ENCODE measurements around the gene SCN8A. TPM values are rescaled to one million over a fixed set of nuclear protein-coding genes. Genes with fewer than 3 reads are reported as not detected.

Gene SCN8A
- total RNA-seq, 1 experiment from 2014 or later, result 5.4 TPM

DNA sequence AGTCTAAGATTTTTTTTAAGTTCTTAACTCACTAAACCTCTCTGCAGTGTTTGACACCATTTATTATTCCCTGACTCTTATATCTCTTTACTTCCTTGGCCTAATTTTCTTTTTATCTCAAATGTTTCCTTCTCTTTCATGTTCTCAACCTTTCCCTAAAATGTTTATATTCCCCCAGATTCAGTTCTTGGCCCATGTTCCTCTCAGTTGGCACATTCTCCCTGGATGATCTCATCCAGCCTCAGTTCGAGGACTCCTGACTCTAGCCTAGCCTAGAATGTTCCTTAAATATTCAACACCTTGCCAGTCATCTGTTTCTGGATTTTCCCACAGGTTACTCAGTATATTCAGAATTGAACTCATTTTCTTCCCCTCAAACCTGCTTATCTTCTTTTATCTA, 81.3 kb downstream of the SCN8A start:
- H3K27me3 ChIP-seq (replicated peaks; ENCODE audit: insufficient read depth, low read depth, low read length, poor library complexity), result no peaks in the 10 kb centered on the region
- no peak overlapping the region for H3K27ac ChIP-seq (ENCODE audit: low read depth, low read length, poor library complexity, severe bottlenecking)
- no peaks in the 10 kb centered on the region for H3K9me3 ChIP-seq (ENCODE audit: low read depth, low read length, poor library complexity, severe bottlenecking)
- BruUV-seq (replicated peaks), result no TSS peak
- H3K4me3 ChIP-seq (ENCODE audit: low read depth, low read length, poor library complexity, severe bottlenecking), result no peak overlapping the region
- intact Hi-C loops (cut with micrococcal nuclease; ENCODE audit: unreplicated experiment), result no loop called here
- DNase-seq (ENCODE audit: low spot score), result no peak
- H3K36me3 ChIP-seq (ENCODE audit: insufficient read depth, low read length, poor library complexity, severe bottlenecking), result no peaks in the 10 kb centered on the region
- ChIA-PET POLR2A (ENCODE audit: low non-redundant PET) (no interaction called here), CTCF (no interaction called here)
- no peak for TF ChIP-seq EZH2 (IDR thresholded peaks at IDR 0.05; ENCODE audit: borderline replicate concordance, low read depth, low read length, poor library complexity, severe bottlenecking)
- TF ChIP-seq, protein P1, sequence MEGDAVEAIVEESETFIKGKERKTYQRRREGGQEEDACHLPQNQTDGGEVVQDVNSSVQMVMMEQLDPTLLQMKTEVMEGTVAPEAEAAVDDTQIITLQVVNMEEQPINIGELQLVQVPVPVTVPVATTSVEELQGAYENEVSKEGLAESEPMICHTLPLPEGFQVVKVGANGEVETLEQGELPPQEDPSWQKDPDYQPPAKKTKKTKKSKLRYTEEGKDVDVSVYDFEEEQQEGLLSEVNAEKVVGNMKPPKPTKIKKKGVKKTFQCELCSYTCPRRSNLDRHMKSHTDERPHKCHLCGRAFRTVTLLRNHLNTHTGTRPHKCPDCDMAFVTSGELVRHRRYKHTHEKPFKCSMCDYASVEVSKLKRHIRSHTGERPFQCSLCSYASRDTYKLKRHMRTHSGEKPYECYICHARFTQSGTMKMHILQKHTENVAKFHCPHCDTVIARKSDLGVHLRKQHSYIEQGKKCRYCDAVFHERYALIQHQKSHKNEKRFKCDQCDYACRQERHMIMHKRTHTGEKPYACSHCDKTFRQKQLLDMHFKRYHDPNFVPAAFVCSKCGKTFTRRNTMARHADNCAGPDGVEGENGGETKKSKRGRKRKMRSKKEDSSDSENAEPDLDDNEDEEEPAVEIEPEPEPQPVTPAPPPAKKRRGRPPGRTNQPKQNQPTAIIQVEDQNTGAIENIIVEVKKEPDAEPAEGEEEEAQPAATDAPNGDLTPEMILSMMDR (conservative IDR thresholded peaks at IDR 0.05; ENCODE audit: low read depth, low read length), result no peak
- H3K4me1 ChIP-seq (ENCODE audit: insufficient read depth, low read length, poor library complexity, severe bottlenecking), result peaks cover 1% of the 10 kb centered on the region

- POLR2A ChIA-PET (ENCODE audit: low non-redundant PET), result no interaction called here
- H3K4me3 ChIP-seq (ENCODE audit: low read depth, low read length, poor library complexity, severe bottlenecking), result no peak overlapping the region
- no peaks in the 10 kb centered on the region for H3K9me3 ChIP-seq (ENCODE audit: low read depth, low read length, poor library complexity, severe bottlenecking)
- no TSS peak for BruUV-seq (replicated peaks)
- H3K36me3 ChIP-seq (ENCODE audit: insufficient read depth, low read length, poor library complexity, severe bottlenecking), result no peaks in the 10 kb centered on the region
- H3K4me1 ChIP-seq (ENCODE audit: insufficient read depth, low read length, poor library complexity, severe bottlenecking), result peaks cover 8% of the 10 kb centered on the region
- CTCF ChIA-PET, result no interaction called here
- no peak for DNase-seq (ENCODE audit: low spot score)
- intact Hi-C loops (cut with micrococcal nuclease; ENCODE audit: unreplicated experiment), result loop anchor here (5.0 kb wide), 1 partner anchor 143 kb away; no protein-coding TSS in a partner anchor
- H3K27ac ChIP-seq (ENCODE audit: low read depth, low read length, poor library complexity, severe bottlenecking), result no peak overlapping the region
- no peaks in the 10 kb centered on the region for H3K27me3 ChIP-seq (replicated peaks; ENCODE audit: insufficient read depth, low read depth, low read length, poor library complexity)
- TF ChIP-seq EZH2 (IDR thresholded peaks at IDR 0.05; ENCODE audit: borderline replicate concordance, low read depth, low read length, poor library complexity, severe bottlenecking), result no peak
- TF ChIP-seq, protein P1 (conservative IDR thresholded peaks at IDR 0.05; ENCODE audit: low read depth, low read length), result no peak
Observed at GRCh38 chr12:51675071-51675803, 84.2 kb downstream of the SCN8A start.

GRCh38 chr12:51676875-51677274, 85.8 kb downstream of the SCN8A start:
- BruUV-seq (replicated peaks), result no TSS peak
- Histone ChIP-seq H3K4me1 (ENCODE audit: insufficient read depth, low read length, poor library complexity, severe bottlenecking) (peaks cover 8% of the 10 kb centered on the region), H3K27me3 (replicated peaks; ENCODE audit: insufficient read depth, low read depth, low read length, poor library complexity) (no peaks in the 10 kb centered on the region), H3K9me3 (ENCODE audit: low read depth, low read length, poor library complexity, severe bottlenecking) (no peaks in the 10 kb centered on the region), H3K36me3 (ENCODE audit: insufficient read depth, low read length, poor library complexity, severe bottlenecking) (no peaks in the 10 kb centered on the region), H3K27ac (ENCODE audit: low read depth, low read length, poor library complexity, severe bottlenecking) (no peak overlapping the region), H3K4me3 (ENCODE audit: low read depth, low read length, poor library complexity, severe bottlenecking) (no peak overlapping the region)
- POLR2A ChIA-PET (ENCODE audit: low non-redundant PET), result no interaction called here
- no peak for DNase-seq (ENCODE audit: low spot score)
- TF ChIP-seq, protein P1 (conservative IDR thresholded peaks at IDR 0.05; ENCODE audit: low read depth, low read length), result no peak
- TF ChIP-seq EZH2 (IDR thresholded peaks at IDR 0.05; ENCODE audit: borderline replicate concordance, low read depth, low read length, poor library complexity, severe bottlenecking), result no peak
- intact Hi-C loops (cut with micrococcal nuclease; ENCODE audit: unreplicated experiment), result loop anchor here (5.0 kb wide), 1 partner anchor 145 kb away; no protein-coding TSS in a partner anchor
- CTCF ChIA-PET, result no interaction called here

Data from A673 (cell line).